ENCODE measurements around the gene MMP11.

Gene MMP11

GRCh38 chr22:23760056-23760455, 12.6 kb upstream of the MMP11 start:
- no peak for DNase-seq (ENCODE audit: low read depth in 2 of 3, low spot score in 2 of 3)

- no peak for DNase-seq (ENCODE audit: low read depth in 2 of 3, low spot score in 2 of 3)
Observed at GRCh38 chr22:23762842-23763578, 9.6 kb upstream of the MMP11 start, which contains the start of gene C22orf15. Gene C22orf15 (plus strand): TSS chr22:23762990. CDS start chr22:23763307, 317 bp downstream.

GRCh38 chr22:23763579-23763945, 9.1 kb upstream of the MMP11 start:
- DNase-seq (ENCODE audit: low read depth in 2 of 3, low spot score in 2 of 3): peak in 1 of 3 experiments; percentile 38

- DNase-seq (ENCODE audit: low read depth in 2 of 3, low spot score in 2 of 3): no peak
Observed at GRCh38 chr22:23763954-23764353, 8.7 kb upstream of the MMP11 start.

GRCh38 chr22:23764899-23765881, 7.5 kb upstream of the MMP11 start:
- no peak for DNase-seq (ENCODE audit: low read depth in 2 of 3, low spot score in 2 of 3)

- DNase-seq (ENCODE audit: low read depth in 2 of 3, low spot score in 2 of 3): no peak
Observed at GRCh38 chr22:23767303-23767672, 5.4 kb upstream of the MMP11 start.

- DNase-seq (ENCODE audit: low read depth in 2 of 3, low spot score in 2 of 3): peak; percentile 64 to 72 (median 65)
Observed at GRCh38 chr22:23767673-23768548, 4.7 kb upstream of the MMP11 start, which contains the start of gene CHCHD10. Gene CHCHD10 (minus strand): TSS chr22:23767972. CDS start chr22:23767874, 98 bp downstream.

- DNase-seq (ENCODE audit: low read depth in 2 of 3, low spot score in 2 of 3): no peak
Observed at GRCh38 chr22:23769321-23769965, 3.2 kb upstream of the MMP11 start.

GRCh38 chr22:23772315-23772648, 367 bp upstream of the MMP11 start:
- no peak for DNase-seq (ENCODE audit: low read depth in 2 of 3, low spot score in 2 of 3)

GRCh38 chr22:23773483-23774113, 949 bp downstream of the MMP11 start:
- no peak for DNase-seq (ENCODE audit: low read depth in 2 of 3, low spot score in 2 of 3)

- DNase-seq (ENCODE audit: low read depth in 2 of 3, low spot score in 2 of 3): no peak
Observed at GRCh38 chr22:23774114-23774921, 1.7 kb downstream of the MMP11 start.

- no peak for DNase-seq (ENCODE audit: low read depth in 2 of 3, low spot score in 2 of 3)
Observed at GRCh38 chr22:23774922-23775436, 2.3 kb downstream of the MMP11 start.

- no peak for DNase-seq (ENCODE audit: low read depth in 2 of 3, low spot score in 2 of 3)
Observed at GRCh38 chr22:23775779-23776375, 3.2 kb downstream of the MMP11 start.

- DNase-seq (ENCODE audit: low read depth in 2 of 3, low spot score in 2 of 3): no peak
Observed at GRCh38 chr22:23777776-23778576, 5.3 kb downstream of the MMP11 start.

- DNase-seq (ENCODE audit: low read depth in 2 of 3, low spot score in 2 of 3): no peak
Observed at GRCh38 chr22:23778577-23778900, 5.9 kb downstream of the MMP11 start.

- no peak for DNase-seq (ENCODE audit: low read depth in 2 of 3, low spot score in 2 of 3)
Observed at GRCh38 chr22:23779083-23779482, 6.4 kb downstream of the MMP11 start.

GRCh38 chr22:23779731-23780130, 7.1 kb downstream of the MMP11 start:
- no peak for DNase-seq (ENCODE audit: low read depth in 2 of 3, low spot score in 2 of 3)

GRCh38 chr22:23780146-23780748, 7.6 kb downstream of the MMP11 start:
- DNase-seq (ENCODE audit: low read depth in 2 of 3, low spot score in 2 of 3): no peak

Data from activated CD8-positive, alpha-beta memory T cell treated with anti-CD3 and anti-CD28 coated beads for 48 hours (primary cell).